Measurements from ENCODE around the gene ZNF75A.

ZNF75A gene

GRCh38 chr16:3358871-3359270 is 53.6 kb downstream of the ZNF75A start:
- Histone ChIP-seq H3K9ac (ENCODE audit: low read length) (no peak overlapping the region), H2AFZ (ENCODE audit: low read depth, low read length) (no peak overlapping the region), H3K27me3 (ENCODE audit: low read depth, low read length) (no peaks in the 10 kb centered on the region), H3K4me1 (ENCODE audit: low read length) (no peaks in the 10 kb centered on the region), H4K20me1 (ENCODE audit: insufficient read depth, low read length) (no peaks in the 10 kb centered on the region), H3K36me3 (replicated peaks; ENCODE audit: low read depth, low read length) (no peaks in the 10 kb centered on the region), H3K79me2 (ENCODE audit: low read length) (no peaks in the 10 kb centered on the region), H3K4me3 (ENCODE audit: low read length) (no peak overlapping the region), H3K4me2 (ENCODE audit: low read length) (no peak overlapping the region), H3K27ac (ENCODE audit: low read length) (no peak overlapping the region), H3K9me3 (ENCODE audit: insufficient read depth, low read length) (no peaks in the 10 kb centered on the region)
- no peak for TF ChIP-seq CTCF (IDR thresholded peaks at IDR 0.05; ENCODE audit: low read depth, low read length)
- TF ChIP-seq EZH2phosphoT487 (IDR thresholded peaks at IDR 0.05; ENCODE audit: low read depth): no peak

DNA sequence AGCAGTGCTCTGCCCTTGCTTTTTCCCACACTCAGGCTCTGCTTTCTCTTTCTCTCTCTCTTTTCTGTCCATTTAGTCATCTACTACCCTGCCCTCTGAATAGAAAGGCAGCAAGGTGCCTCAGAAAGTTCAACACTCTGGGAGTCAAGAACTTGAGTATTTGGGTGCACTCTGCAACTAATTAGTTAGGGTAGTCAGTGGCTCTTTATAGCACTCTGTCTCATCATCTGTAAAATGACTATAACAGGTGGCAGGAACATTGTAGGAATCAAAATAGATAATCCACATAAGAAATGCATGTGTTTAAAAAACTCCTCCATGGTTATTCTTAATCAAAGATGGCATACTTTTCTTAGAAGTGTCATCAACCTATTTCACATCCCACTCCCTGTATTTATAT is 57.6 kb downstream of the ZNF75A start:
- Histone ChIP-seq H3K4me3 (ENCODE audit: low read length) (no peak overlapping the region), H3K79me2 (ENCODE audit: low read length) (peaks cover 11% of the 10 kb centered on the region), H3K4me1 (ENCODE audit: low read length) (peaks cover 5% of the 10 kb centered on the region; the same call in 1 of the 2 replicates), H3K27me3 (ENCODE audit: low read depth, low read length) (no peaks in the 10 kb centered on the region), H3K4me2 (ENCODE audit: low read length) (no peak overlapping the region), H2AFZ (ENCODE audit: low read depth, low read length) (no peak overlapping the region), H3K36me3 (replicated peaks; ENCODE audit: low read depth, low read length) (no peaks in the 10 kb centered on the region), H3K9ac (ENCODE audit: low read length) (no peak overlapping the region), H4K20me1 (ENCODE audit: insufficient read depth, low read length) (no peaks in the 10 kb centered on the region), H3K27ac (ENCODE audit: low read length) (no peak overlapping the region), H3K9me3 (ENCODE audit: insufficient read depth, low read length) (no peaks in the 10 kb centered on the region)
- no peak for TF ChIP-seq CTCF (IDR thresholded peaks at IDR 0.05; ENCODE audit: low read depth, low read length)
- no peak for TF ChIP-seq EZH2phosphoT487 (IDR thresholded peaks at IDR 0.05; ENCODE audit: low read depth)

DNA sequence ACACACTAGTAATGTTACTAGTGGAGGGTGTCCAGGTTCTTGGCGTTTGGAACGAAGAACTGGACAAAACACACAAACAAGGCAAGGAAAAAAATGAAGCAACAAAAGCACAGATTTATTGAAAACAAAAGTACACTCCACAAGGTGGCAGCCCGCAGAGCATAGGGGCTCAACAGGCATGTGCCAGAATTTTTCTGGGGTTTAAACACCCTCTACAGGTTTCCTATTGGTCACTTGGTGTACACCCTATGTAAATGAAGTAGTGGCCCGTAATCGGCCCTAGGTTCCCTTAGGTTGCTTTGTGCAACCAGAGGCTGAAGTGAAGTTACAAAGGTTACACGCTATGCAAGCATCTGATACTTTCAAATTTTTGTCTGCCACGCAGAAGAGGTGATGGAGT is 58.5 kb downstream of the ZNF75A start:
- peaks cover 11% of the 10 kb centered on the region for H3K79me2 ChIP-seq (ENCODE audit: low read length)
- H3K4me2 ChIP-seq (ENCODE audit: low read length): no peak overlapping the region
- H3K9me3 ChIP-seq (ENCODE audit: insufficient read depth, low read length): no peaks in the 10 kb centered on the region
- H3K4me3 ChIP-seq (ENCODE audit: low read length): no peak overlapping the region
- no peak overlapping the region for H3K27ac ChIP-seq (ENCODE audit: low read length)
- H4K20me1 ChIP-seq (ENCODE audit: insufficient read depth, low read length): no peaks in the 10 kb centered on the region
- no peaks in the 10 kb centered on the region for H3K36me3 ChIP-seq (replicated peaks; ENCODE audit: low read depth, low read length)
- no peak overlapping the region for H2AFZ ChIP-seq (ENCODE audit: low read depth, low read length)
- TF ChIP-seq CTCF (IDR thresholded peaks at IDR 0.05; ENCODE audit: low read depth, low read length): no peak
- TF ChIP-seq EZH2phosphoT487 (IDR thresholded peaks at IDR 0.05; ENCODE audit: low read depth): no peak
- peaks cover 5% of the 10 kb centered on the region; the same call in 1 of the 2 replicates for H3K4me1 ChIP-seq (ENCODE audit: low read length)
- H3K9ac ChIP-seq (ENCODE audit: low read length): no peak overlapping the region
- no peaks in the 10 kb centered on the region for H3K27me3 ChIP-seq (ENCODE audit: low read depth, low read length)

DNA sequence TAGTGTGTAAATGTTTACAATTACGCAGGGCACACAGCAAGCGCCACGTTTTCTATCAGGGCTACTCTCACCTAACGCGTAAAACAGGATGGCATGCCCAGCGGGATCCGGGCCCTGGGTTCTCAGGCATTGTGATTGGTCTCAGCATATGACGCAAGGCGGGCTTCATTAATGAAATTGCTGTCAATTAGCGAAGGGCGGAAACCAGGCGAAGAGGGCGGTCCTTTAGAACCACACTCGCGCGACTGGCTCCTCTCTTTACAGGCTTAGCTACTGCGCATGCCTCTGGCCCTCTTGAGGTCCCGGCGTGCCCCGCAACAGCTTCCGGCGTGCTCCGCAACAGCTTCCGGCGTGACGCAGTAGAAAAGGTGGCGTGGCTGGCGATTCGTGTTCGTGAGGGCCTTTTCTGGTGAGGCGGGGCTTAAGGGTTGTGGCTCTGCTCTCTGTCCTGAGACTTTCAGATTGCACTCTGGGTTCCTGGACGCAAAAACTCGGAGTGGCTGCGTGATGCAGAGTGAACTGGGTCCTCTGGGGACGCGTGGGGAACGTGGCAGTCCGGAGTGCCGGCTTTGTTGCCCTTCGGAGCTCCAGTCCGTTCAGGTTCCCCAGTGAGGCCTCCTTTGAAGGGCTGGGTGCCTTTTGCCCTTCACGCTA is 59.6 kb downstream of the ZNF75A start:
- peak overlapping the region; percentile 63; the same call in 1 of the 2 replicates for H2AFZ ChIP-seq (ENCODE audit: low read depth, low read length)
- H3K4me3 ChIP-seq (ENCODE audit: low read length): peak overlapping the region; percentile 82
- no peaks in the 10 kb centered on the region for H3K9me3 ChIP-seq (ENCODE audit: insufficient read depth, low read length)
- H3K9ac ChIP-seq (ENCODE audit: low read length): peak overlapping the region; percentile 77
- H3K27me3 ChIP-seq (ENCODE audit: low read depth, low read length): no peaks in the 10 kb centered on the region
- TF ChIP-seq CTCF (IDR thresholded peaks at IDR 0.05; ENCODE audit: low read depth, low read length): no peak
- no peak for TF ChIP-seq EZH2phosphoT487 (IDR thresholded peaks at IDR 0.05; ENCODE audit: low read depth)
- peaks cover 5% of the 10 kb centered on the region; the same call in 1 of the 2 replicates for H3K4me1 ChIP-seq (ENCODE audit: low read length)
- H3K4me2 ChIP-seq (ENCODE audit: low read length): peak overlapping the region; percentile 69
- peak overlapping the region; percentile 73 for H3K27ac ChIP-seq (ENCODE audit: low read length)
- H4K20me1 ChIP-seq (ENCODE audit: insufficient read depth, low read length): no peaks in the 10 kb centered on the region
- peaks cover 11% of the 10 kb centered on the region for H3K79me2 ChIP-seq (ENCODE audit: low read length)
- H3K36me3 ChIP-seq (replicated peaks; ENCODE audit: low read depth, low read length): no peaks in the 10 kb centered on the region
